ENCODE data around the gene TOMM20L.

Gene TOMM20L

GRCh38 chr14:58439476-58439875 lies 43.7 kb downstream of the TOMM20L start:
- H3K4me3 Mint-ChIP-seq: no peak overlapping the region

GRCh38 chr14:58444627-58445026 lies 48.9 kb downstream of the TOMM20L start:
- Mint-ChIP-seq H3K36me3 (ENCODE audit: insufficient read depth) (peaks cover 48% of the 10 kb centered on the region), H3K4me3 (no peak overlapping the region), H3K27me3 (no peaks in the 10 kb centered on the region), H3K4me1 (no peaks in the 10 kb centered on the region), H3K9me3 (no peaks in the 10 kb centered on the region), H3K27ac (ENCODE audit: low read depth) (no peak overlapping the region)
- DNase-seq (ENCODE audit: low spot score in 2 of 2): no peak
- ATAC-seq (replicated peaks; ENCODE audit: extremely low read depth, poor library complexity, severe bottlenecking): no peak

More at GRCh38 chr14:58439476-58439875, 43.7 kb downstream of the TOMM20L start:
- Mint-ChIP-seq H3K36me3 (ENCODE audit: insufficient read depth) (peaks cover 48% of the 10 kb centered on the region), H3K4me1 (peaks cover 13% of the 10 kb centered on the region), H3K27ac (ENCODE audit: low read depth) (no peak overlapping the region), H3K9me3 (no peaks in the 10 kb centered on the region), H3K27me3 (no peaks in the 10 kb centered on the region)
- ATAC-seq (replicated peaks; ENCODE audit: extremely low read depth, poor library complexity, severe bottlenecking): no peak
- DNase-seq (ENCODE audit: low spot score in 2 of 2): no peak

- Mint-ChIP-seq H3K36me3 (ENCODE audit: insufficient read depth) (peaks cover 43% of the 10 kb centered on the region), H3K9me3 (no peaks in the 10 kb centered on the region), H3K4me1 (peaks cover 6% of the 10 kb centered on the region), H3K4me3 (no peak overlapping the region), H3K27ac (ENCODE audit: low read depth) (no peak overlapping the region), H3K27me3 (no peaks in the 10 kb centered on the region)
- no peak for DNase-seq (ENCODE audit: low spot score in 2 of 2)
- no peak for ATAC-seq (replicated peaks; ENCODE audit: extremely low read depth, poor library complexity, severe bottlenecking)
Measured at GRCh38 chr14:58455593-58456265, 60.0 kb downstream of the TOMM20L start.
